Ascending aorta (tissue), 2 donors: ENCODE data around the gene KNDC1. TPM values are rescaled to one million over a fixed set of nuclear protein-coding genes. Genes with fewer than 3 reads are reported as not detected.
"Not testable (repeated sequence)": the region's sequence is repeated elsewhere in the genome, so short reads cannot be mapped to it uniquely, and the experiment has no call there.

Source experiments
- DNase-seq, 2 donors: peaks; one replicate each; pipeline ENCODE4 v3.0.0-alpha.2; 2019; ENCODE audit warnings: low spot score in 2 of 2
- H3K27ac ChIP-seq, 2 donors: fragments of 200-600 bp; sonication (generic); one replicate each; pipeline ENCODE4 v1.5.1; 2016 to 2017; ENCODE audit warnings: mild to moderate bottlenecking in 1 of 2
- H3K27me3 ChIP-seq: fragments of 200-600 bp; sonication (generic); one replicate; pipeline ENCODE4 v1.5.1; 2017
- H3K36me3 ChIP-seq, 2 donors: fragments of 200-600 bp; sonication (generic); one replicate each; pipeline ENCODE4 v1.5.1; 2016
- H3K4me1 ChIP-seq, 2 donors: fragments of 200-600 bp; sonication (generic); one replicate each; pipeline ENCODE4 v1.5.1; 2016 to 2017; ENCODE audit warnings: mild to moderate bottlenecking in 1 of 2
- H3K4me3 ChIP-seq, 2 donors: fragments of 200-600 bp; sonication (generic); one replicate each; pipeline ENCODE4 v1.5.1; 2016 to 2017; ENCODE audit warnings: mild to moderate bottlenecking in 1 of 2
- H3K9me3 ChIP-seq, 2 donors: fragments of 200-600 bp; sonication (generic); one replicate each; pipeline ENCODE4 v1.5.1; 2016
- intact Hi-C: fragments of 100-400 bp; cut with DNase I; formaldehyde crosslinking; loops from one replicate; pipeline ENCODE4 v1.15.1; 2023
- total RNA-seq: library from RNA; depleted of rRNA; stranded (reverse); fragments of >200 nt; gene quantifications from one replicate; pipeline ENCODE4 v1.1.0, GENCODE V29; 2016
- TF ChIP-seq, protein P1 (sequence below), 3 experiments: fragments of 200-600 bp in 2 of 3; fragments of 450-650 bp in 1 of 3; sonication (generic) in 2 of 3; IDR thresholded peaks; one replicate each; pipeline ENCODE4 v1.5.1; 2016 to 2019; ENCODE audit warnings: antibody characterized with exemption in 3 of 3, mild to moderate bottlenecking in 1 of 3, moderate library complexity in 1 of 3

The KNDC1 gene
- total RNA-seq, 1 donor from 2014 or later = 0.21 TPM

DNA sequence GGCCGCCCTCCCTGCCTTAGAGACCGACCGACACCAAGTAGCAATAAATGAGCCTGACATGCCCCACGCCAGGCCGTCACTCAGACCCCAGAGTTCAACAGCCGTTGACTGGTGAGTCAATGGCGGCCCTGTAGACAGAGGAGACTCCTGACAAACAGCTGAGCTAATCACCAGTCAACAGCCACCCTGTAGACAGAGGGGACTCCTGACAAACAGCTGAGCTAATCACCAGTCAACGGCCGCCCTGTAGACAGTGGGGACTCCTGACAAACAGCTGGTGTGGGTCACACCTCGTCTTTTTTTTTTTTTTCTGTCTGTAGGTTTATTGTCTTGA lies 16.9 kb upstream of the KNDC1 start:
- Histone ChIP-seq H3K9me3 (peaks cover 0 to 12% of the 10 kb centered on the region in 2 donors), H3K36me3 (no peaks in the 10 kb centered on the region), H3K4me3 (no peak overlapping the region), H3K27me3 (no peaks in the 10 kb centered on the region), H3K4me1 (no peaks in the 10 kb centered on the region), H3K27ac (no peak overlapping the region)
- TF ChIP-seq, protein P1, sequence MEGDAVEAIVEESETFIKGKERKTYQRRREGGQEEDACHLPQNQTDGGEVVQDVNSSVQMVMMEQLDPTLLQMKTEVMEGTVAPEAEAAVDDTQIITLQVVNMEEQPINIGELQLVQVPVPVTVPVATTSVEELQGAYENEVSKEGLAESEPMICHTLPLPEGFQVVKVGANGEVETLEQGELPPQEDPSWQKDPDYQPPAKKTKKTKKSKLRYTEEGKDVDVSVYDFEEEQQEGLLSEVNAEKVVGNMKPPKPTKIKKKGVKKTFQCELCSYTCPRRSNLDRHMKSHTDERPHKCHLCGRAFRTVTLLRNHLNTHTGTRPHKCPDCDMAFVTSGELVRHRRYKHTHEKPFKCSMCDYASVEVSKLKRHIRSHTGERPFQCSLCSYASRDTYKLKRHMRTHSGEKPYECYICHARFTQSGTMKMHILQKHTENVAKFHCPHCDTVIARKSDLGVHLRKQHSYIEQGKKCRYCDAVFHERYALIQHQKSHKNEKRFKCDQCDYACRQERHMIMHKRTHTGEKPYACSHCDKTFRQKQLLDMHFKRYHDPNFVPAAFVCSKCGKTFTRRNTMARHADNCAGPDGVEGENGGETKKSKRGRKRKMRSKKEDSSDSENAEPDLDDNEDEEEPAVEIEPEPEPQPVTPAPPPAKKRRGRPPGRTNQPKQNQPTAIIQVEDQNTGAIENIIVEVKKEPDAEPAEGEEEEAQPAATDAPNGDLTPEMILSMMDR (IDR thresholded peaks at IDR 0.05) = no peak
- intact Hi-C loops = no loop called here
- DNase-seq = no peak

DNA sequence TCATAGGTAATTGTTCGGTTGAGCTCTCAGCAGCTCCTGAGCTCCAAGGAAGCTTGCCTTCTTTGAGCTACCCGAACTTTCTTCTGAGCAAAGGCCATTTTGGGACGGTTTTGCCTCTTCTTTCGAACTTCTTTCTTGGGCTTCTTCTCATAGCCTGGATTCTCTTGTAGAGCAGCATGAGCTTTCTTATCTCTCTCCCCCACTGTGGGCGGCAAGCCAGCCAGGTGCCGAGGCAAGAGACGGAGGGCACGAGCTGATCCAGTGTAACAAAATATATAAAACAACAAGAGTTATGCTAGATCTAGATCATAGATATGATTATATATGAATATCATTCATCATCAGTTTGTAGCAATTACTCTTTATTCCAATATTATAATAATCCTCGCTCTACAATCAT lies 16.5 kb upstream of the KNDC1 start:
- Histone ChIP-seq H3K9me3 (peaks cover 0 to 15% of the 10 kb centered on the region in 2 donors), H3K27me3 (no peaks in the 10 kb centered on the region), H3K4me3 (no peak overlapping the region), H3K4me1 (no peaks in the 10 kb centered on the region), H3K36me3 (no peaks in the 10 kb centered on the region), H3K27ac (no peak overlapping the region)
- TF ChIP-seq, protein P1 (IDR thresholded peaks at IDR 0.05) = no peak
- intact Hi-C loops = no loop called here
- DNase-seq = no peak

DNA sequence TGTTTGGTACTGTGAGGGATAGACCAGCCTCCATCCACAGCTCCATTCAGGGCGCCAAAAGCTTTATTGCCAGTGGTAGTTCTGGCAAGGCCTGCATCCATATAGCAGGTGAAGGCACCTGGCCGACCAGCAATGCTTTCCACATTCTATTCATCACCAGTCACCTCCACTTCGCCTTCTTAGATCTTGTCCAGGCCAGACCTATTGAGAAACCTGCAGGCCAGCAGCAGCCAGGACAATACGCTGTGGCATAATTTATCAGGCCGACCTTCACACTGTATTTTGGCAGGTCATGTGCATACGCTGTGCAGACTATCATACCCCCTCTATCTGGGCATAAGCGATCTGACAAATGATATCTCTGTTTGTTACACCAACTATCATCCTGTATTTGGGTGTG lies 15.2 kb upstream of the KNDC1 start:
- TF ChIP-seq, protein P1 (IDR thresholded peaks at IDR 0.05) = no peak
- no peaks in the 10 kb centered on the region for H3K27me3 ChIP-seq
- intact Hi-C loops = no loop called here
- no peak for DNase-seq
- H3K4me1 ChIP-seq = no peaks in the 10 kb centered on the region
- no peaks in the 10 kb centered on the region for H3K36me3 ChIP-seq
- no peak overlapping the region for H3K4me3 ChIP-seq
- H3K9me3 ChIP-seq = peaks cover 0 to 16% of the 10 kb centered on the region in 2 donors
- no peak overlapping the region for H3K27ac ChIP-seq

DNA sequence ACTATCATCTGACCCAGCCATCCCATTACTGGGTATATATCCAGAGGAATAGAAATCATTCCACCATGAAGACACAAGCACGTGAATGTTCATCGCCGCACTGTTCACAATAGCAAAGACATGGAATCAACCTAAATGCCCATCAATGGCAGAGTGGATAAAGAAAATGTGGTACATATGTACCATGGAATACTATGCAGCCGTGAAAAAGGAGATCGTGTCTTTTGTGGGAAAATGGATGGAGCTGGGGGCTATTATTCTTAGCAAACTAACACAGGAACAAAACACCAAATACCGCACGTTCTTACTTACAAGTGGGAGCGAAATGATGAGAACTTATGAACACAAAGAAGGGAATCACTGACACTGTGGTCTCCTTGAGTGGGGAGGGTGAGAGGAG lies 9.8 kb upstream of the KNDC1 start:
- Histone ChIP-seq H3K36me3 (no peaks in the 10 kb centered on the region), H3K4me3 (no peak overlapping the region), H3K27ac (no peak overlapping the region), H3K9me3 (peaks cover 0 to 16% of the 10 kb centered on the region in 2 donors), H3K27me3 (no peaks in the 10 kb centered on the region), H3K4me1 (no peaks in the 10 kb centered on the region)
- intact Hi-C loops = no loop called here
- TF ChIP-seq, protein P1 (IDR thresholded peaks at IDR 0.05) = no peak
- no peak for DNase-seq

DNA sequence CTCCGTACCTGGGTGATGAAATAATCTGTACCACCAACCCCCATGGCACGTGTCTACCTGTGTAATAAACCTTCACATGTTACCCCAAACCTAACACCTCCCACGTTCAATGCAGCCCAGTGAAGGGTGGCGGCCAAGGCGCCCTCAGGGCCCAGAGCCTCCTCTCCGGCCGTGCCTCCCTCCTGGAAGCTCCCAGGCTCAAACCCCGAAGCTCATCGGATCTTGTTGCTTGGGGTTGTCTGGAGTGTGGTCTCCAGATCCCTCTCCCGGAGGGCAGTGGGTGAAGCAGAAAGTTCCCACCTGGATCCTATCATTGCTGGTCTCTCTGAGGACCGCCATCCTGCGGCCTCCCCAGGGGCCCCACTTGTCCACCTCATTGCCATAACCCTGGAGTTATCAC lies 9.4 kb upstream of the KNDC1 start:
- Histone ChIP-seq H3K4me1 (no peaks in the 10 kb centered on the region), H3K27ac (no peak overlapping the region), H3K4me3 (no peak overlapping the region), H3K27me3 (no peaks in the 10 kb centered on the region), H3K9me3 (peaks cover 0 to 16% of the 10 kb centered on the region in 2 donors), H3K36me3 (no peaks in the 10 kb centered on the region)
- TF ChIP-seq, protein P1 (IDR thresholded peaks at IDR 0.05) = no peak
- no peak for DNase-seq
- intact Hi-C loops = no loop called here

DNA sequence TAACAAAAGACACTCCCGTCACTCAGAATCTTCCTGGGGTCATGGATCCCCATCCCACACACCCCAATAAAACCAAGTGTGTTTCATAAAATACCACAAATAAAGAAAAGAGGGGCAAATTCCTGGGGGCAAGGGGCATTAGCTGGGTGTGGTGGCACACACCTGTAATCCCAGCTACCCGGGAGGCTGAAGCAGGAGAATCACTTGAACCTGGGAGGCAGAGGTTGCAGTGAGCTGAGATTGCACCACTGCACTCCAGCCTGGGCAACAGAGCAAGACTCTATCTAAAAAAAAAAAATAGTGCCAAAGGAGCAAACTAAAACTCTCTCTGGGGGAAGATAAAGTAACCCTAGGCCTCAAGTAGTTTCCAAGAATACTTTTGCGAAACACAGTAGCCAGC lies 8.9 kb upstream of the KNDC1 start:
- H3K4me1 ChIP-seq, intact Hi-C loops, H3K27ac ChIP-seq, H3K36me3 ChIP-seq, H3K27me3 ChIP-seq, H3K4me3 ChIP-seq, DNase-seq: not testable (repeated sequence)
- H3K9me3 ChIP-seq = peaks cover 0 to 16% of the 10 kb centered on the region in 2 donors
